H9 (cell line): Measurements from ENCODE around the gene RASA3. TPM values are rescaled to one million over a fixed set of nuclear protein-coding genes. Genes with fewer than 3 reads are reported as not detected.

Source experiments
- DNase-seq: peaks from one replicate; pipeline ENCODE4 v3.0.0-alpha.2; 2017
- H2AFZ ChIP-seq: one replicate; pipeline ENCODE4 v1.6.1; 2013; ENCODE audit warnings: mild to moderate bottlenecking, low read length, control low read depth, moderate library complexity
- H2AK5ac ChIP-seq: 2 replicates; pipeline ENCODE4 v1.6.1; 2013; ENCODE audit warnings: low read length, control low read depth, mixed read lengths; ENCODE audit not compliant: insufficient read length
- H2BK120ac ChIP-seq: one replicate; pipeline ENCODE4 v1.6.1; 2013; ENCODE audit warnings: low read depth, mild to moderate bottlenecking, low read length, control low read depth, inconsistent platforms; ENCODE audit not compliant: poor library complexity, severe bottlenecking
- H2BK12ac ChIP-seq: 2 replicates; pipeline ENCODE4 v1.6.1; 2013; ENCODE audit warnings: low read length, control low read depth, mixed read lengths, low read depth; ENCODE audit not compliant: insufficient read length
- H2BK15ac ChIP-seq: 2 replicates; pipeline ENCODE4 v1.6.1; 2013; ENCODE audit warnings: low read depth, low read length, control low read depth
- H2BK20ac ChIP-seq: one replicate; pipeline ENCODE4 v1.6.1; 2013; ENCODE audit warnings: low read depth, mild to moderate bottlenecking, low read length, control low read depth, inconsistent platforms; ENCODE audit not compliant: poor library complexity, severe bottlenecking
- H2BK5ac ChIP-seq: 2 replicates; pipeline ENCODE4 v1.6.1; 2013; ENCODE audit warnings: low read length, control low read depth, mixed read lengths; ENCODE audit not compliant: insufficient read length
- H3K14ac ChIP-seq: 2 replicates; pipeline ENCODE4 v1.6.1; 2013; ENCODE audit warnings: low read length, control low read depth; ENCODE audit not compliant: insufficient read depth
- H3K18ac ChIP-seq: 2 replicates; pipeline ENCODE4 v1.6.1; 2013; ENCODE audit warnings: low read depth, mild to moderate bottlenecking, mixed read lengths, low read length, control low read depth; ENCODE audit not compliant: insufficient read length
- H3K23ac ChIP-seq: 2 replicates; pipeline ENCODE4 v1.6.1; 2013; ENCODE audit warnings: low read length, control low read depth, mixed read lengths, low read depth; ENCODE audit not compliant: insufficient read length
- H3K23me2 ChIP-seq: 2 replicates; pipeline ENCODE4 v1.6.1; 2013; ENCODE audit warnings: low read depth, mild to moderate bottlenecking, mixed read lengths, low read length, control low read depth; ENCODE audit not compliant: insufficient read length, poor library complexity, severe bottlenecking
- H3K27ac ChIP-seq: 2 replicates; pipeline ENCODE4 v1.5.1; 2013; ENCODE audit warnings: low read length, control low read depth, mixed read lengths, low read depth; ENCODE audit not compliant: insufficient read length
- H3K27me3 ChIP-seq: 2 replicates; pipeline ENCODE4 v1.6.1; 2013; ENCODE audit warnings: low read length, control low read depth, inconsistent platforms; ENCODE audit not compliant: insufficient read depth
- H3K4ac ChIP-seq: 2 replicates; pipeline ENCODE4 v1.6.1; 2013; ENCODE audit warnings: low read depth, mild to moderate bottlenecking, control low read depth, inconsistent platforms, low read length, moderate library complexity
- H3K4me1 ChIP-seq: 2 replicates; pipeline ENCODE4 v1.6.1; 2013; ENCODE audit warnings: low read length, control low read depth, inconsistent platforms; ENCODE audit not compliant: insufficient read depth
- H3K4me2 ChIP-seq: 2 replicates; pipeline ENCODE4 v1.6.1; 2013; ENCODE audit warnings: low read length, control low read depth, mixed read lengths; ENCODE audit not compliant: insufficient read length, insufficient read depth
- H3K56ac ChIP-seq: 2 replicates; pipeline ENCODE4 v1.6.1; 2013; ENCODE audit warnings: low read depth, mild to moderate bottlenecking, mixed read lengths, low read length, control low read depth; ENCODE audit not compliant: insufficient read length
- H3K79me1 ChIP-seq: 2 replicates; pipeline ENCODE4 v1.6.1; 2013; ENCODE audit warnings: low read depth, mild to moderate bottlenecking, moderate library complexity, low read length, control low read depth, inconsistent platforms; ENCODE audit not compliant: insufficient read depth, poor library complexity, severe bottlenecking
- H3K79me2 ChIP-seq: 2 replicates; pipeline ENCODE4 v1.6.1; 2013; ENCODE audit warnings: low read length, control low read depth, inconsistent platforms; ENCODE audit not compliant: insufficient read depth
- H3K9ac ChIP-seq: 2 replicates; pipeline ENCODE4 v1.6.1; 2013; ENCODE audit warnings: low read length, control low read depth, mixed read lengths; ENCODE audit not compliant: insufficient read length; ENCODE audit errors: extremely low read depth
- H3K9me3 ChIP-seq: one replicate; pipeline ENCODE4 v1.6.1; 2013; ENCODE audit warnings: low read depth, low read length, inconsistent platforms; ENCODE audit not compliant: control insufficient read depth
- H3T11ph ChIP-seq: one replicate; pipeline ENCODE4 v1.6.1; 2013; ENCODE audit warnings: mild to moderate bottlenecking, low read length, control low read depth, inconsistent platforms
- H4K20me1 ChIP-seq: one replicate; pipeline ENCODE4 v1.6.1; 2013; ENCODE audit not compliant: control insufficient read depth, insufficient read length, insufficient read depth
- H4K5ac ChIP-seq: 2 replicates; pipeline ENCODE4 v1.6.1; 2013; ENCODE audit warnings: low read depth, mild to moderate bottlenecking, mixed read lengths, low read length, control low read depth; ENCODE audit not compliant: insufficient read length
- H4K8ac ChIP-seq: replicated peaks from 2 replicates; pipeline ENCODE4 v1.6.1; 2013; ENCODE audit warnings: low read length, control low read depth, mixed read lengths, low read depth; ENCODE audit not compliant: insufficient read length
- H4K91ac ChIP-seq: 2 replicates; pipeline ENCODE4 v1.6.1; 2013; ENCODE audit warnings: low read depth, mild to moderate bottlenecking, moderate library complexity, mixed read lengths, low read length, control low read depth; ENCODE audit not compliant: insufficient read length
- H3K27ac Mint-ChIP-seq, 3 experiments: 2 replicates in 2 of 3; 3 replicates in 1 of 3; pipeline ENCODE4 v1.8.0; 2020 to 2021; ENCODE audit warnings: mixed read lengths in 3 of 3, mild to moderate bottlenecking in 1 of 3, moderate library complexity in 1 of 3
- H3K27me3 Mint-ChIP-seq: 2 replicates; pipeline ENCODE4 v1.8.0; 2021; ENCODE audit warnings: low read depth, mild to moderate bottlenecking, moderate library complexity, mixed read lengths
- H3K36me3 Mint-ChIP-seq, 3 experiments: 2 replicates in 2 of 3; 3 replicates in 1 of 3; pipeline ENCODE4 v1.8.0; 2020 to 2021; ENCODE audit warnings: low read depth in 3 of 3, mixed read lengths in 3 of 3; ENCODE audit not compliant: insufficient read depth in 1 of 3
- H3K4me1 Mint-ChIP-seq, 2 experiments: 2 replicates each; pipeline ENCODE4 v1.8.0; 2020; ENCODE audit warnings: mixed read lengths in 2 of 2
- H3K4me3 Mint-ChIP-seq, 2 experiments: 2 replicates in 1 of 2; 3 replicates in 1 of 2; pipeline ENCODE4 v1.8.0; 2020 to 2021; ENCODE audit warnings: mild to moderate bottlenecking in 2 of 2, mixed read lengths in 2 of 2, moderate library complexity in 1 of 2
- H3K9me3 Mint-ChIP-seq, 2 experiments: 2 replicates in 1 of 2; 3 replicates in 1 of 2; pipeline ENCODE4 v1.8.0; 2020; ENCODE audit warnings: mild to moderate bottlenecking in 2 of 2, mixed read lengths in 2 of 2, moderate library complexity in 1 of 2
- CTCF ChIP-seq: fragments of 200-600 bp; sonication (generic); conservative IDR thresholded peaks from 3 replicates; pipeline ENCODE4 v1.8.0; 2021; ENCODE audit warnings: antibody characterized with exemption, mild to moderate bottlenecking
- WGBS: extraction: QIAGEN DNeasy Blood & Tissue Kit; methylation state at CpG from one replicate; pipeline ENCODE4 v1.1.7; 2013; ENCODE audit warnings: missing lambda C conversion rate, low lambda C conversion rate, mixed read lengths; ENCODE audit not compliant: insufficient read length; ENCODE audit errors: extremely low coverage; 5-methylcytosine and 5-hydroxymethylcytosine counted together
- total RNA-seq: library from RNA; stranded (reverse); gene quantifications from 2 replicates; pipeline ENCODE4 v1.2.1, GENCODE V29; 2021

Gene RASA3
- total RNA-seq, 1 experiment from 2014 or later = 12.3 TPM

- H3K23me2 ChIP-seq = no peaks in the 10 kb centered on the region
- H3K18ac ChIP-seq = no peak overlapping the region
- no peak overlapping the region for H2BK12ac ChIP-seq
- Mint-ChIP-seq H3K36me3 (peaks cover 0 to 14% (median 2%) of the 10 kb centered on the region in 3 experiments; a peak in 4 of 7 replicates), H3K4me1 (peaks cover 3 to 36% of the 10 kb centered on the region in 2 experiments; a peak in 3 of 4 replicates), H3K9me3 (no peaks in the 10 kb centered on the region), H3K27ac (no peak overlapping the region), H3K4me3 (no peak overlapping the region), H3K27me3 (no peaks in the 10 kb centered on the region)
- H2BK20ac ChIP-seq = no peak overlapping the region
- H4K8ac ChIP-seq = no peak overlapping the region
- no peak overlapping the region for H4K91ac ChIP-seq
- no peaks in the 10 kb centered on the region; the same call in 1 of the 2 replicates for H3K4me1 ChIP-seq
- no peak overlapping the region for H4K5ac ChIP-seq
- no peak overlapping the region for H3K56ac ChIP-seq
- H2BK15ac ChIP-seq = no peak overlapping the region
- H3K23ac ChIP-seq = no peak overlapping the region
- H3K79me2 ChIP-seq = no peaks in the 10 kb centered on the region
- no peak overlapping the region for H3K4ac ChIP-seq
- H3K79me1 ChIP-seq = no peaks in the 10 kb centered on the region
- no peak overlapping the region for H2BK5ac ChIP-seq
- H3K14ac ChIP-seq = no peak overlapping the region; the same call in 1 of the 2 replicates
- no peak overlapping the region for H2AK5ac ChIP-seq
- DNase-seq = no peak
- H2BK120ac ChIP-seq = no peak overlapping the region
- H3K9me3 ChIP-seq = no peaks in the 10 kb centered on the region
- WGBS = no CpG with 5 or more reads among the region's 9 CpGs
- no peak overlapping the region for H3K27ac ChIP-seq
- H3T11ph ChIP-seq = no peak overlapping the region
- no peak overlapping the region for H3K9ac ChIP-seq
- no peak overlapping the region for H2AFZ ChIP-seq
- no peak for TF ChIP-seq CTCF
- H3K4me2 ChIP-seq = no peak overlapping the region
- H3K27me3 ChIP-seq = no peaks in the 10 kb centered on the region
- H4K20me1 ChIP-seq = no peaks in the 10 kb centered on the region
Observed at GRCh38 chr13:114022309-114022669, 110.1 kb downstream of the RASA3 start.
